ENCODE measurements around the gene INCENP. TPM values are rescaled to one million over a fixed set of nuclear protein-coding genes. Genes with fewer than 3 reads are reported as not detected.

Gene INCENP
- polyA plus RNA-seq, 6 donors from 2014 or later, result 1.3 to 2.8 (median 2.0) TPM; not detected in 1

- DNase-seq, result peak; percentile 65
- no peak overlapping the region for H3K27ac Mint-ChIP-seq
Observed at GRCh38 chr11:62108017-62108750, 15.6 kb upstream of the INCENP start.

DNA sequence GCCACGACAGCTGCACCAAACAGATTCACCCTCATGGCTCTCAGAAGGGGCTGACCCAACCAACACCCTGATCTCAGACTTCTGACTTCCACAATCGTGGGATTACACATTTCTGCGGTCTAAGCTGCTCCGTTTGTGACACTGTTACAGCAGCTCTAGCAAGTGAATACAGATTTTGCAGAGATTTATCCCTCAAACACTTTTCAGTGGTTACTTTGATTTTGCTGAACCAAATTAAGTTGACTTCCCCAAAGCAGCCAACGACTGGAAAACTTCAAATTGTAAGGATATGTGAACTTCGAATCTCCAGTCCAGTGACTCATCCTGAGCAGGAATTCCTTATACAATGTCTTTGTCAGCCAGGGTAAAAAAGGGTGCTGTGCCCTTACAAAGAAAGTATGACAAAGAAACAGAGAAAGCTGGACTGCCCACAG is 14.8 kb upstream of the INCENP start:
- no peak for DNase-seq
- no peak overlapping the region for H3K27ac Mint-ChIP-seq
- H3K4me3 Mint-ChIP-seq, result no peak overlapping the region
- H3K27me3 Mint-ChIP-seq, result peaks cover 0 to 4% (median 0%) of the 10 kb centered on the region in 3 donors
- no peaks in the 10 kb centered on the region for H3K36me3 Mint-ChIP-seq
- no peak for ATAC-seq (ENCODE audit: low read depth in 2 of 2)
- no peaks in the 10 kb centered on the region for H3K9me3 Mint-ChIP-seq
- peaks cover 6 to 11% (median 7%) of the 10 kb centered on the region in 3 donors for H3K4me1 Mint-ChIP-seq

More at GRCh38 chr11:62108017-62108750, 15.6 kb upstream of the INCENP start:
- Mint-ChIP-seq H3K4me3 (no peak overlapping the region), H3K4me1 (peaks cover 6 to 11% (median 7%) of the 10 kb centered on the region in 3 donors), H3K36me3 (no peaks in the 10 kb centered on the region), H3K9me3 (no peaks in the 10 kb centered on the region), H3K27me3 (peaks cover 0 to 4% (median 0%) of the 10 kb centered on the region in 3 donors)
- ATAC-seq (ENCODE audit: low read depth in 2 of 2), result peak; percentile 57 to 68

GRCh38 chr11:62115085-62115694 is 8.6 kb upstream of the INCENP start:
- Mint-ChIP-seq H3K36me3 (no peaks in the 10 kb centered on the region), H3K27ac (peak overlapping the region in 1 of 6 donors; percentile 70), H3K4me1 (peaks cover 0 to 4% (median 0%) of the 10 kb centered on the region in 3 donors), H3K9me3 (peaks cover 0 to 11% (median 3%) of the 10 kb centered on the region in 7 donors), H3K4me3 (no peak overlapping the region), H3K27me3 (no peaks in the 10 kb centered on the region)
- DNase-seq (no peak), ATAC-seq (ENCODE audit: low read depth in 2 of 2) (no peak)

GRCh38 chr11:62116451-62116850 is 7.4 kb upstream of the INCENP start:
- ATAC-seq (ENCODE audit: low read depth in 2 of 2) (no peak), DNase-seq (no peak)
- no peaks in the 10 kb centered on the region for H3K27me3 Mint-ChIP-seq
- no peak overlapping the region for H3K4me3 Mint-ChIP-seq
- H3K36me3 Mint-ChIP-seq, result no peaks in the 10 kb centered on the region
- peaks cover 0 to 4% (median 0%) of the 10 kb centered on the region in 3 donors for H3K4me1 Mint-ChIP-seq
- H3K27ac Mint-ChIP-seq, result no peak overlapping the region
- H3K9me3 Mint-ChIP-seq, result peaks cover 0 to 11% (median 3%) of the 10 kb centered on the region in 7 donors

DNA sequence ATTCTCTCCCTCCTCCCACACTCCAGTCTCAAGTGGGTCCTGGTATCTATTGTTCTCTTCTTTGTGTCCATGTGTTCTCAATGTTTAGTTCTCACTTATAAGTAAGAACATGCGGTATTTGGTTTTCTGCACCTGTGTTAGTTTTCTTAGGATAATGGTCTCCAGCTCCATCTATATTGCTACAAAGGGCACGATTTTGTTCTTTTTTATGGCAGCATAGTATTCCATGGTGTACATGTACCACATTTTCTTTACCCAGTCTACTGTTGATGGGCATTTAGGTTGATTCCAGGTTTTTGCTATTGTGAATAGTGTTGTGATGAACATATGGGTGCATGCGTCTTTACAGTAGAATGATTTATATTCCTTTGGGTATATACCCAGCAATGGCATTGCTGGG is 4.2 kb upstream of the INCENP start:
- H3K27me3 Mint-ChIP-seq, result no peaks in the 10 kb centered on the region
- ATAC-seq (ENCODE audit: low read depth in 2 of 2) (no peak), DNase-seq (no peak)
- H3K4me1 Mint-ChIP-seq, result peaks cover under 1 to 14% (median 13%) of the 10 kb centered on the region in 3 donors
- no peak overlapping the region for H3K27ac Mint-ChIP-seq
- no peaks in the 10 kb centered on the region for H3K36me3 Mint-ChIP-seq
- H3K9me3 Mint-ChIP-seq, result peaks cover 0 to 11% (median 3%) of the 10 kb centered on the region in 7 donors
- H3K4me3 Mint-ChIP-seq, result no peak overlapping the region

DNA sequence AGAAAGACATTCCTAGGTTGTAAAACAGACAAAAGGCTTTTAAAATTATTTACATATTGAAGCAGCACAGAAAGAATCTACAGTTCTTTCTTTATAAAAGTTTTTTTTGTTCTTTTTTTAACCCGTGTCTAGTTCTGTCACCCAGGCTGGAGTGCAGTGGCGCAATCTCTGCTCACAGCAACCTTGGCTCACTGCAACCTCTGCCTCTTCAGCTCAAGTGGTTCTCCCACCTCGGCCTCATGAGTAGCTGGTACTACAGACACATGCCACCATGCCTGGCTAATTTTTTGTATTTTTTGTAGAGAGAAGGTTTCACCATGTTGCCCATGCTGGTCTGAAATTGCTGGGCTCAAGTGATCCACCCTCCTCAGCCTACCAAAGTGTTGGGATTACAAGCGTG is 3.8 kb upstream of the INCENP start:
- DNase-seq, result no peak
- Mint-ChIP-seq H3K36me3 (no peaks in the 10 kb centered on the region), H3K4me3 (no peak overlapping the region), H3K9me3 (peaks cover 0 to 11% (median 3%) of the 10 kb centered on the region in 7 donors), H3K27me3 (no peaks in the 10 kb centered on the region), H3K27ac (no peak overlapping the region), H3K4me1 (peaks cover 5 to 19% (median 17%) of the 10 kb centered on the region in 3 donors)
- no peak for ATAC-seq (ENCODE audit: low read depth in 2 of 2)

- DNase-seq (no peak), ATAC-seq (ENCODE audit: low read depth in 2 of 2) (no peak)
- no peak overlapping the region for H3K4me3 Mint-ChIP-seq
- H3K4me1 Mint-ChIP-seq, result peaks cover 8 to 22% (median 20%) of the 10 kb centered on the region in 3 donors
- peaks cover 0 to 11% (median 3%) of the 10 kb centered on the region in 7 donors for H3K9me3 Mint-ChIP-seq
- no peaks in the 10 kb centered on the region for H3K36me3 Mint-ChIP-seq
- H3K27me3 Mint-ChIP-seq, result no peaks in the 10 kb centered on the region
- no peak overlapping the region for H3K27ac Mint-ChIP-seq
Observed at GRCh38 chr11:62120431-62120830, 3.4 kb upstream of the INCENP start.

DNA sequence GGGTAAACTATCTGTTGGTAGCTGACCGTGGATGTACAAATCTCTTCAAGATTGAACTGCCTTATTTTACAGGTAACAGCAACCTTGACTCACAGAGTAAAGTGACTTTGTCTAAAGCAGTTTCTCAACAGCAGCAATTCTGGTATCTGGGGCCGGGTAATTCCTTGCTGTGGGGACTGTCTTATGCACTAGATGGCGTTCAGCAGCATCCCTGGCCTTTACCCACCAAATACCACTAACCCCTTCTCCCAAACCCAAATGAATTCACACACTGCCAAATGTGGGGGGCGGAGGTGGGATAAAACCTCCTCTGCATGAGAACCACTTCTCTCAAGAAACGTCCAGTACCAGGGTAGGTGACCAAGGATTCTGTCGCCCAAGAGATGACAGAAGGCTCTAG is 1.7 kb upstream of the INCENP start:
- no peaks in the 10 kb centered on the region for H3K9me3 Mint-ChIP-seq
- H3K27ac Mint-ChIP-seq, result no peak overlapping the region
- ATAC-seq (ENCODE audit: low read depth in 2 of 2) (no peak), DNase-seq (no peak)
- H3K27me3 Mint-ChIP-seq, result no peaks in the 10 kb centered on the region
- H3K4me1 Mint-ChIP-seq, result peaks cover 11 to 30% (median 20%) of the 10 kb centered on the region in 3 donors
- H3K4me3 Mint-ChIP-seq, result no peak overlapping the region
- no peaks in the 10 kb centered on the region for H3K36me3 Mint-ChIP-seq

GRCh38 chr11:62124186-62125113 is 639 bp downstream of the INCENP start:
- peaks cover 0 to 8% of the 10 kb centered on the region in 2 donors for H3K36me3 Mint-ChIP-seq
- peak overlapping the region; percentile 93 to 99 (median 96) for H3K4me3 Mint-ChIP-seq
- H3K27me3 Mint-ChIP-seq, result no peaks in the 10 kb centered on the region
- H3K9me3 Mint-ChIP-seq, result no peaks in the 10 kb centered on the region
- peaks cover 21 to 34% (median 25%) of the 10 kb centered on the region in 3 donors for H3K4me1 Mint-ChIP-seq
- DNase-seq, result no peak
- no peak for ATAC-seq (ENCODE audit: low read depth in 2 of 2)
- H3K27ac Mint-ChIP-seq, result peak overlapping the region; percentile 80 to 98 (median 88)

GRCh38 chr11:62125316-62125715 is 1.5 kb downstream of the INCENP start:
- DNase-seq (no peak), ATAC-seq (ENCODE audit: low read depth in 2 of 2) (no peak)
- Mint-ChIP-seq H3K4me1 (peaks cover 21 to 34% (median 25%) of the 10 kb centered on the region in 3 donors), H3K9me3 (no peaks in the 10 kb centered on the region), H3K4me3 (peak overlapping the region; percentile 4 to 99 (median 96)), H3K36me3 (peaks cover 0 to 8% of the 10 kb centered on the region in 2 donors), H3K27me3 (no peaks in the 10 kb centered on the region), H3K27ac (no peak overlapping the region)

DNA sequence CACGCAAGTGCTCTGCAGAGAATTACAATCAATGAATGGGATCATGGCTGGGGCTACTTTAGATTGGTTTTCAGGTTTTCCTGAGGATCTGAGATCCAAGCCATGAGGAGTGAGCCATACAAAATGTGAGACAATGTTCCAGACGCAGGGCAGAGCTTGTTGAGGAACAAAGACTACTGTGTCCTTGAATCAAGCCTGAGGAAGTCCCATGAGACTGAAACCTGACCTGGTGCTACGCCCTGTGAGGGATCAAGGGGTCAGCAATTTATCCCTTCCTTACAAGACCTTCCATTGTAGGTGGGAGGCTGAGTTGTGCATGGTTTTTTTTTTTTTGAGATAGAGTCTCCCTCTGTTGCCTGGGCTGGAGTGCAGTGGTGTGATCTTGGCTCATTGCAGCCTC is 2.1 kb downstream of the INCENP start:
- no peak for ATAC-seq (ENCODE audit: low read depth in 2 of 2)
- DNase-seq, result no peak
- Mint-ChIP-seq H3K27me3 (no peaks in the 10 kb centered on the region), H3K4me1 (peaks cover 21 to 34% (median 28%) of the 10 kb centered on the region in 3 donors), H3K9me3 (no peaks in the 10 kb centered on the region), H3K4me3 (peak overlapping the region in 6 of 8 donors; percentile 1 to 99 (median 94)), H3K36me3 (peaks cover 0 to 9% of the 10 kb centered on the region in 2 donors), H3K27ac (peak overlapping the region in 1 of 6 donors; percentile 69)

- peaks cover 29 to 37% (median 37%) of the 10 kb centered on the region in 3 donors for H3K4me1 Mint-ChIP-seq
- no peaks in the 10 kb centered on the region for H3K9me3 Mint-ChIP-seq
- no peak for DNase-seq
- no peak for ATAC-seq (ENCODE audit: low read depth in 2 of 2)
- no peak overlapping the region for H3K4me3 Mint-ChIP-seq
- H3K27me3 Mint-ChIP-seq, result no peaks in the 10 kb centered on the region
- peaks cover 2 to 21% of the 10 kb centered on the region in 2 donors for H3K36me3 Mint-ChIP-seq
- peak overlapping the region in 1 of 6 donors; percentile 37 for H3K27ac Mint-ChIP-seq
Observed at GRCh38 chr11:62127426-62127825, 3.6 kb downstream of the INCENP start.
